ENCODE measurements around the gene TMEM131.

TMEM131 gene

DNA sequence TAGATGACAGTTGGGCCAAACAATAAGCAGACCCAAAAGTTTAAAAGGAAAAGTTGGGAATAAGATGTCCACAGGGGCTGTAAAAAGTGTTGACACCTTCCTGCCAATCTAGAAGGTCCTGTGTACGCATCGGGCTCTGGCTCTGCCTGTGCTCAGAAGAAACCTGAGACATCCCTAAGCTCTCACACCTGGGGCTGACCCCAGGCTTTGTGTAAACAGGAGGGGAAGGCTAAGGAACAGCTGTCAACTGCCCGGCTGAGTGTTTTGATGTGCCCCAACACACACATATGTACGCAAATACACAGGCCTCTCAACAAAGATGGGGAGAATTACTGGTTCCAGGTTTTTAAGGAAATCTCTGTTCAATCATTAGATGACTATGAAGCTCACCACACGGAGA is 59.5 kb downstream of the TMEM131 start:
- DNase-seq (ENCODE audit: insufficient read length, low spot score), result no peak

GRCh38 chr2:97935719-97936161 is 60.0 kb downstream of the TMEM131 start:
- no peak for FAIRE-seq
- no peak for DNase-seq (ENCODE audit: insufficient read length, low spot score)
- TF ChIP-seq CTCF (IDR thresholded peaks at IDR 0.05; ENCODE audit: insufficient read depth, missing control alignments), result no peak

More for the DNA sequence above, 59.5 kb downstream of the TMEM131 start:
- no peak for FAIRE-seq
- TF ChIP-seq CTCF (IDR thresholded peaks at IDR 0.05; ENCODE audit: insufficient read depth, missing control alignments), result no peak

GRCh38 chr2:97932975-97933662 is 62.6 kb downstream of the TMEM131 start:
- no peak for DNase-seq (ENCODE audit: insufficient read length, low spot score)
- FAIRE-seq, result peak; percentile 25
- TF ChIP-seq CTCF (IDR thresholded peaks at IDR 0.05; ENCODE audit: insufficient read depth, missing control alignments), result no peak

DNA sequence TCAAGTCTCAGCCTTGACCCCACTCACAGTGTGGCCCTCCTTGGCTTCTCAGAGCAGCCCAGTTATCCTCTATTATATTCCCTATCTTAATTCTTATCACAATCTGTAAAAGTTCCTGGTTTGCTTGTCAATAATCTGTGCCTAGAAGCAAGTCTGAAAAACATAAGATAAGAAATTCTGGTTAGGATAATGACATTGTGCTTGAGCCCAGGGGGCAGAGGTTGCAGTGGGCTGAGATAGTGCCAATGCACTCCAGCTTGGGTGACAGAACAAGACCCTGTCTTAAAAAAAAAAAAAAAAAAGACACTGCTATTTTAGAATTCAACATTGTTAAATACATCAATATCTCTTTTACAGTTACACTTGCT is 63.9 kb downstream of the TMEM131 start:
- no peak for TF ChIP-seq CTCF (IDR thresholded peaks at IDR 0.05; ENCODE audit: insufficient read depth, missing control alignments)
- FAIRE-seq (no peak), DNase-seq (ENCODE audit: insufficient read length, low spot score) (no peak)

DNA sequence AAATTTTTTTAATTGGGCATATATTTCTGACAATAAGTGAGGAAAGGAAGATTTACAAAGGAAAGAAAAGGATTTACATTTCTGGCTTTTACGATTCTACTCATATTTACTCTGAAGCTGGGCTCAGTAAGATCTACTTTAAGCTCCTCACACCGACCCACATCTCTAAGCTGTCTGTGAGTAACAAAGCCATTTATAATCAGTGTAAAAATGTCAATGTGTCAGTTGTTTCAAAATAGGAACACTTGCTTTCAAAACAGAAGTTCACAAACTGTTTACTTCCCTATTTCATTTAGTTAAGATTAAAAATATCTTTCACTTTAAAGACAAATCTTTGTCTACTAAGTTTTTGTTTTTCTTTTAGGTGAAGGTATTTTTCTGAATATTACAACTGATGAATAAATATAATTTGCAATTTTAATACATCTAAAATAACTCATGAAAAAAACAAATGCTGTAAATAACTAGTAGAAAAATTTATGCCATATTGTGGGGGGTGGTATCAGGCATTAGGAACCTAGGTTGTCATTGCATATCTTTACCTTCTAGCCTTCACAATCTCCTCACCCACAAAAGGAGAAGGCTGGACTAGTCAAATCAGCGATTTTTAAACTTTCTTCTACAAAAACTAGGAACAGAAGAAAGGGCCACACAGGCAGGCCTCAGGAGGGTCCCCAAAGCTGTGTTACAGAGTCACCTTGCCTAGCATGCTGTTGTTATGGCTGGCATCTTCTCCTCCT is 64.5 kb downstream of the TMEM131 start:
- FAIRE-seq, result no peak
- no peak for TF ChIP-seq CTCF (IDR thresholded peaks at IDR 0.05; ENCODE audit: insufficient read depth, missing control alignments)
- no peak for DNase-seq (ENCODE audit: insufficient read length, low spot score)

GRCh38 chr2:97928591-97928990 is 67.2 kb downstream of the TMEM131 start:
- DNase-seq (ENCODE audit: insufficient read length, low spot score) (no peak), FAIRE-seq (no peak)
- TF ChIP-seq CTCF (IDR thresholded peaks at IDR 0.05; ENCODE audit: insufficient read depth, missing control alignments), result no peak

- TF ChIP-seq CTCF (IDR thresholded peaks at IDR 0.05; ENCODE audit: insufficient read depth, missing control alignments), result no peak
- DNase-seq (ENCODE audit: insufficient read length, low spot score) (no peak), FAIRE-seq (no peak)
These were observed 68.8 kb downstream of the TMEM131 start for GRCh38 chr2:97926946-97927345.

Data from D721Med (cell line).